Breast epithelium (tissue), 3 donors: ENCODE data around the gene PNPLA1.

Source experiments
- CTCF ChIP-seq, 3 donors: fragments of 450-650 bp; IDR thresholded peaks; one replicate each; pipeline ENCODE4 v1.5.1; 2016 to 2017; ENCODE audit warnings: antibody characterized with exemption in 3 of 3, mild to moderate bottlenecking in 3 of 3, moderate library complexity in 3 of 3
- POLR2AphosphoS5 ChIP-seq, 3 donors: sonication (generic); formaldehyde crosslinking; IDR thresholded peaks; one replicate each; pipeline ENCODE4 v1.6.1; 2017; ENCODE audit warnings: antibody characterized with exemption in 3 of 3

GRCh38 chr6:36328600-36328999, 58.7 kb downstream of the PNPLA1 start:
- TF ChIP-seq CTCF (IDR thresholded peaks at IDR 0.05) (no peak), POLR2AphosphoS5 (IDR thresholded peaks at IDR 0.05) (no peak)
